IMR-90 (cell line): Measurements from ENCODE around the gene ZNF318. TPM values are rescaled to one million over a fixed set of nuclear protein-coding genes. Genes with fewer than 3 reads are reported as not detected.

ENCODE experiments used
- ATAC-seq: fragments of 200-7000 bp; cut with Tn5 transposase; 2 replicates; pipeline ENCODE4 v1.9.1; 2020; ENCODE audit warnings: low read depth, mild to moderate bottlenecking, moderate library complexity
- BruUV-seq: library from RNA; stranded (reverse); fragments of 400-500 nt; replicated peaks from 2 replicates; lab custom pipeline; 2021; lab: Mats Ljungman, UMichigan
- CTCF ChIA-PET: fragments of 300-600 bp; formaldehyde crosslinking; extraction: SDS; loops from one replicate; lab custom pipeline; 2021; ENCODE audit warnings: antibody characterized with exemption; lab: Yijun Ruan, JAX
- POLR2A ChIA-PET: fragments of 300-600 bp; sonication (Branson Sonifier 250); formaldehyde crosslinking; loops from one replicate; lab custom pipeline; 2022; ENCODE audit warnings: antibody characterized with exemption; ENCODE audit not compliant: unreplicated experiment; lab: Charles Lee
- DNase-seq: peaks from one replicate; pipeline ENCODE4 v3.0.0; 2013
- H2AFZ ChIP-seq: replicated peaks from 2 replicates; pipeline ENCODE3; 2013; ENCODE audit warnings: low read length, mild to moderate bottlenecking; ENCODE audit not compliant: poor library complexity
- H2AK5ac ChIP-seq: 2 replicates; pipeline ENCODE4 v1.6.1; 2013; ENCODE audit warnings: low read depth, low read length, inconsistent platforms
- H2AK9ac ChIP-seq: replicated peaks from 2 replicates; pipeline ENCODE3; 2013; ENCODE audit warnings: mild to moderate bottlenecking, low read depth, low read length, moderate library complexity; ENCODE audit not compliant: poor library complexity
- H2BK120ac ChIP-seq: 2 replicates; pipeline ENCODE4 v1.6.1; 2013; ENCODE audit warnings: low read depth, low read length, inconsistent platforms
- H2BK15ac ChIP-seq: 3 replicates; pipeline ENCODE4 v1.6.1; 2013; ENCODE audit warnings: low read depth, low read length, inconsistent platforms
- H2BK20ac ChIP-seq: 2 replicates; pipeline ENCODE4 v1.6.1; 2013; ENCODE audit warnings: low read depth, mild to moderate bottlenecking, inconsistent platforms, low read length, moderate library complexity
- H2BK5ac ChIP-seq: 2 replicates; pipeline ENCODE4 v1.6.1; 2013; ENCODE audit warnings: mild to moderate bottlenecking, low read depth, low read length, inconsistent platforms; ENCODE audit not compliant: poor library complexity, severe bottlenecking
- H3K14ac ChIP-seq: replicated peaks from 2 replicates; pipeline ENCODE4 v1.6.1; 2013; ENCODE audit warnings: low read depth, low read length, inconsistent platforms
- H3K18ac ChIP-seq: 2 replicates; pipeline ENCODE4 v1.6.1; 2013; ENCODE audit warnings: low read depth, low read length, control low read depth
- H3K23ac ChIP-seq: 2 replicates; pipeline ENCODE4 v1.6.1; 2013; ENCODE audit warnings: low read depth, low read length, inconsistent platforms
- H3K27ac ChIP-seq: 2 replicates; pipeline ENCODE4 v1.5.1; 2013; ENCODE audit warnings: mild to moderate bottlenecking, control low read depth, low read length; ENCODE audit not compliant: insufficient read depth
- H3K27me3 ChIP-seq: 2 replicates; pipeline ENCODE4 v1.6.1; 2013; ENCODE audit warnings: low read length; ENCODE audit not compliant: control insufficient read depth, insufficient read depth
- H3K36me3 ChIP-seq: 2 replicates; pipeline ENCODE4 v1.6.1; 2013; ENCODE audit warnings: low read length, mixed read lengths; ENCODE audit not compliant: control insufficient read depth, insufficient read depth
- H3K4ac ChIP-seq: 2 replicates; pipeline ENCODE4 v1.6.1; 2013; ENCODE audit warnings: low read depth, low read length, inconsistent platforms
- H3K4me1 ChIP-seq: 2 replicates; pipeline ENCODE4 v1.6.1; 2013; ENCODE audit warnings: low read length, mixed read lengths; ENCODE audit not compliant: control insufficient read depth, insufficient read depth
- H3K4me2 ChIP-seq: 2 replicates; pipeline ENCODE4 v1.6.1; 2013; ENCODE audit warnings: low read depth, mild to moderate bottlenecking, control low read depth, low read length, moderate library complexity
- H3K4me3 ChIP-seq: 2 replicates; pipeline ENCODE4 v1.5.1; 2013; ENCODE audit warnings: low read depth, mild to moderate bottlenecking, control low read depth, low read length, moderate library complexity; ENCODE audit not compliant: insufficient read depth
- H3K56ac ChIP-seq: 2 replicates; pipeline ENCODE4 v1.6.1; 2013; ENCODE audit warnings: low read length, inconsistent platforms; ENCODE audit not compliant: insufficient read depth; ENCODE audit errors: extremely low read depth
- H3K79me1 ChIP-seq, 2 experiments: 2 replicates each; pipeline ENCODE4 v1.6.1; 2013; ENCODE audit warnings: low read length in 2 of 2, inconsistent platforms in 1 of 2, low read depth in 1 of 2
- H3K9ac ChIP-seq: 2 replicates; pipeline ENCODE4 v1.6.1; 2013; ENCODE audit warnings: low read depth, low read length, control low read depth
- H3K9me1 ChIP-seq: 2 replicates; pipeline ENCODE4 v1.6.1; 2013; ENCODE audit warnings: low read length, inconsistent platforms; ENCODE audit not compliant: insufficient read depth
- H3K9me3 ChIP-seq: 2 replicates; pipeline ENCODE4 v1.6.1; 2013; ENCODE audit warnings: low read length; ENCODE audit not compliant: control insufficient read depth, insufficient read depth
- H4K20me1 ChIP-seq: 2 replicates; pipeline ENCODE4 v1.6.1; 2013; ENCODE audit warnings: low read length, inconsistent platforms; ENCODE audit not compliant: insufficient read depth
- H4K5ac ChIP-seq: 2 replicates; pipeline ENCODE4 v1.6.1; 2013; ENCODE audit warnings: mild to moderate bottlenecking, low read depth, low read length, control low read depth
- H4K8ac ChIP-seq, 2 experiments: 2 replicates each; pipeline ENCODE4 v1.6.1; 2013; ENCODE audit warnings: low read depth in 2 of 2, low read length in 2 of 2, control low read depth in 1 of 2, inconsistent platforms in 1 of 2
- H4K91ac ChIP-seq: 2 replicates; pipeline ENCODE4 v1.6.1; 2013; ENCODE audit warnings: low read depth, low read length, inconsistent platforms; ENCODE audit not compliant: insufficient read depth
- BHLHE40 ChIP-seq: fragments of 150-350 bp; IDR thresholded peaks from 2 replicates; pipeline ENCODE4 v1.6.1; 2016; ENCODE audit warnings: mild to moderate bottlenecking, low read depth, low read length
- CEBPB ChIP-seq: IDR thresholded peaks from 2 replicates; pipeline ENCODE4 v1.6.1; 2012; ENCODE audit warnings: low read depth, low read length, improper control_type of control experiment
- CHD1 ChIP-seq: IDR thresholded peaks from 2 replicates; pipeline ENCODE4 v1.6.1; 2012; ENCODE audit warnings: low read depth, low read length, improper control_type of control experiment
- FOS ChIP-seq: fragments of 150-350 bp; IDR thresholded peaks from 2 replicates; pipeline ENCODE4 v1.6.1; 2016; ENCODE audit warnings: low read depth, low read length
- MAFK ChIP-seq: IDR thresholded peaks from 2 replicates; pipeline ENCODE4 v1.6.1; 2012; ENCODE audit warnings: low read depth, low read length, improper control_type of control experiment
- MAZ ChIP-seq: IDR thresholded peaks from 2 replicates; pipeline ENCODE4 v1.6.1; 2012; ENCODE audit warnings: low read depth, mild to moderate bottlenecking, low read length, improper control_type of control experiment, moderate library complexity, borderline replicate concordance
- MXI1 ChIP-seq: IDR thresholded peaks from 2 replicates; pipeline ENCODE4 v1.6.1; 2012; ENCODE audit warnings: low read depth, mild to moderate bottlenecking, low read length, moderate library complexity, borderline replicate concordance
- NFE2L2 ChIP-seq: fragments of 150-350 bp; IDR thresholded peaks from 2 replicates; pipeline ENCODE4 v1.6.1; 2016; ENCODE audit warnings: low read depth, mild to moderate bottlenecking, low read length
- POLR2A ChIP-seq: IDR thresholded peaks from 2 replicates; pipeline ENCODE4 v1.6.1; 2012; ENCODE audit warnings: mild to moderate bottlenecking, low read depth, low read length
- RAD21 ChIP-seq: IDR thresholded peaks from 2 replicates; pipeline ENCODE4 v1.6.1; 2012; ENCODE audit warnings: low read length, improper control_type of control experiment
- RCOR1 ChIP-seq: IDR thresholded peaks from 2 replicates; pipeline ENCODE4 v1.6.1; 2012; ENCODE audit warnings: mild to moderate bottlenecking, low read length, improper control_type of control experiment; ENCODE audit not compliant: insufficient replicate concordance
- RFX5 ChIP-seq: IDR thresholded peaks from 2 replicates; pipeline ENCODE4 v1.8.0; 2012; ENCODE audit warnings: low read depth, mild to moderate bottlenecking, low read length, moderate library complexity
- SMC3 ChIP-seq: fragments of 150-350 bp; IDR thresholded peaks from 2 replicates; pipeline ENCODE4 v1.6.1; 2016; ENCODE audit warnings: low read depth, mild to moderate bottlenecking, antibody characterized with exemption, low read length, moderate library complexity
- WGBS, 2 experiments: methylation state at CpG; one replicate each; pipeline versions ENCODE4 v1.1.5 to v1.1.7; 2013; ENCODE audit warnings: missing lambda C conversion rate in 2 of 2; ENCODE audit not compliant: insufficient read length in 1 of 2; ENCODE audit errors: extremely low coverage in 2 of 2; 5-methylcytosine and 5-hydroxymethylcytosine counted together
- dilution Hi-C: fragments of 300-500 bp; cut with HindIII; formaldehyde crosslinking; loops from one replicate; pipeline ENCODE4 v1.14.3; 2018; ENCODE audit warnings: low sequenced_read_pairs; ENCODE audit not compliant: unreplicated experiment
- in situ Hi-C: fragments of 300-500 bp; cut with MboI; formaldehyde crosslinking; loops from 3 replicates; pipeline ENCODE4 v1.14.3; 2019; ENCODE audit warnings: low sequenced_read_pairs, inconsistent platforms, mixed read lengths
- intact Hi-C: fragments of 100-400 bp; cut with micrococcal nuclease; formaldehyde crosslinking; loops from 2 replicates; pipeline ENCODE4 v1.10.0; 2022
- polyA plus RNA-seq, 3 experiments: library from polyadenylated mRNA; depleted of rRNA; stranded (reverse); fragments of >200 nt; gene quantifications; 2 replicates each; pipeline ENCODE4 v1.2.3, GENCODE V29; 2012; ENCODE audit warnings: low replicate concordance in 1 of 3
- total RNA-seq: library from RNA; depleted of rRNA; stranded (reverse); fragments of >200 nt; gene quantifications from 2 replicates; pipeline ENCODE4 v1.2.3, GENCODE V29; 2012
- TF ChIP-seq, protein P1 (sequence below): fragments of 150-350 bp; IDR thresholded peaks from 2 replicates; pipeline ENCODE4 v1.6.1; 2016; ENCODE audit warnings: low read depth, mild to moderate bottlenecking, low read length, moderate library complexity, borderline replicate concordance
- TF ChIP-seq, protein P2 (sequence below): fragments of 150-350 bp; IDR thresholded peaks from 2 replicates; pipeline ENCODE4 v1.6.1; 2017; ENCODE audit warnings: mild to moderate bottlenecking, antibody characterized with exemption, low read length, low read depth
- TF ChIP-seq, protein P3 (sequence below): conservative IDR thresholded peaks from 2 replicates; pipeline ENCODE4 v1.5.1; 2012; ENCODE audit warnings: mild to moderate bottlenecking, low read depth, low read length, improper control_type of control experiment

Gene ZNF318
- total and polyA plus RNA-seq, 2 of the 4 experiments (the other 2 are of a cell fraction), result 5.7 to 6.6 TPM

DNA sequence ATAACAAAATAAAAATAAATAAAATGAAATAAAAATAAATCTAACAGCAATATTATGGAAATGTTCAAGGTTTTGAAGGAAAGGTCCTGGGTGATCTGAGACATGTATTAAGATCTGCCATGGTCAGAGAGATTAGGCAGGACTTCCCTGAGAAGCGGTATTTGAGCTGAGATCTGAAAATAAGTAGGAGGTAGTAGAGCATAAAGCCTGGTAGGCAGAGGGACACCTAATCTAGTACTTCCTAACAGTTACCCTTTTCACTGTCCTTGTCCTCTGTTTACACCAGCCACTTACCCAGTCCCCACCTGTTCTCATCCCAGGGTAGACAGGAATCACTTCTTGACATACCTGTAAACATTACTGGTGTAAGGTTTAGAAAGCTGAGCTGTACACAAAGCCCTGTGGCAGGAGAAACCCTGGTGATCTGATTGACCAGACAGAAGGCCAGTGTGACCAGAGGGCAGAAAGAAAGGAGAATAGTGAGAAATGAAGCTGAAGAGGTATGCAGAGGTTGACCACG lies 8.3 kb upstream of the ZNF318 start:
- no peak overlapping the region for H3K56ac ChIP-seq
- no peaks in the 10 kb centered on the region for H4K20me1 ChIP-seq
- no peak overlapping the region for H3K4me2 ChIP-seq
- peaks cover 12% of the 10 kb centered on the region for H3K27me3 ChIP-seq
- no peak overlapping the region for H2BK5ac ChIP-seq
- no peak overlapping the region for H2AK5ac ChIP-seq
- no TSS peak for BruUV-seq
- no peaks in the 10 kb centered on the region for H3K9me1 ChIP-seq
- ChIA-PET POLR2A (no interaction called here), CTCF (no interaction called here)
- WGBS, 2 experiments, result no CpG with 5 or more reads among the region's 2 CpGs
- no peak for DNase-seq
- H3K18ac ChIP-seq, result no peak overlapping the region
- H2BK20ac ChIP-seq, result no peak overlapping the region
- no peaks in the 10 kb centered on the region; the same call in 1 of the 2 replicates for H3K4me1 ChIP-seq
- H2AK9ac ChIP-seq, result no peak overlapping the region
- in situ Hi-C loops, result no loop called here
- no peak overlapping the region for H3K27ac ChIP-seq
- H2BK15ac ChIP-seq, result no peak overlapping the region
- H3K23ac ChIP-seq, result no peak overlapping the region
- no peaks in the 10 kb centered on the region for H3K36me3 ChIP-seq
- H3K4ac ChIP-seq, result no peak overlapping the region
- TF ChIP-seq MXI1 (no peak), RFX5 (no peak), NFE2L2 (no peak), FOS (no peak), RCOR1 (no peak), RAD21 (no peak), CEBPB (no peak), BHLHE40 (no peak), CHD1 (no peak), SMC3 (no peak), MAZ (no peak), MAFK (no peak), POLR2A (no peak)
- TF ChIP-seq, protein P1, sequence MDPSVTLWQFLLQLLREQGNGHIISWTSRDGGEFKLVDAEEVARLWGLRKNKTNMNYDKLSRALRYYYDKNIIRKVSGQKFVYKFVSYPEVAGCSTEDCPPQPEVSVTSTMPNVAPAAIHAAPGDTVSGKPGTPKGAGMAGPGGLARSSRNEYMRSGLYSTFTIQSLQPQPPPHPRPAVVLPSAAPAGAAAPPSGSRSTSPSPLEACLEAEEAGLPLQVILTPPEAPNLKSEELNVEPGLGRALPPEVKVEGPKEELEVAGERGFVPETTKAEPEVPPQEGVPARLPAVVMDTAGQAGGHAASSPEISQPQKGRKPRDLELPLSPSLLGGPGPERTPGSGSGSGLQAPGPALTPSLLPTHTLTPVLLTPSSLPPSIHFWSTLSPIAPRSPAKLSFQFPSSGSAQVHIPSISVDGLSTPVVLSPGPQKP, result no peak
- TF ChIP-seq, protein P2, sequence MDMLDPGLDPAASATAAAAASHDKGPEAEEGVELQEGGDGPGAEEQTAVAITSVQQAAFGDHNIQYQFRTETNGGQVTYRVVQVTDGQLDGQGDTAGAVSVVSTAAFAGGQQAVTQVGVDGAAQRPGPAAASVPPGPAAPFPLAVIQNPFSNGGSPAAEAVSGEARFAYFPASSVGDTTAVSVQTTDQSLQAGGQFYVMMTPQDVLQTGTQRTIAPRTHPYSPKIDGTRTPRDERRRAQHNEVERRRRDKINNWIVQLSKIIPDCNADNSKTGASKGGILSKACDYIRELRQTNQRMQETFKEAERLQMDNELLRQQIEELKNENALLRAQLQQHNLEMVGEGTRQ, result no peak
- TF ChIP-seq, protein P3, sequence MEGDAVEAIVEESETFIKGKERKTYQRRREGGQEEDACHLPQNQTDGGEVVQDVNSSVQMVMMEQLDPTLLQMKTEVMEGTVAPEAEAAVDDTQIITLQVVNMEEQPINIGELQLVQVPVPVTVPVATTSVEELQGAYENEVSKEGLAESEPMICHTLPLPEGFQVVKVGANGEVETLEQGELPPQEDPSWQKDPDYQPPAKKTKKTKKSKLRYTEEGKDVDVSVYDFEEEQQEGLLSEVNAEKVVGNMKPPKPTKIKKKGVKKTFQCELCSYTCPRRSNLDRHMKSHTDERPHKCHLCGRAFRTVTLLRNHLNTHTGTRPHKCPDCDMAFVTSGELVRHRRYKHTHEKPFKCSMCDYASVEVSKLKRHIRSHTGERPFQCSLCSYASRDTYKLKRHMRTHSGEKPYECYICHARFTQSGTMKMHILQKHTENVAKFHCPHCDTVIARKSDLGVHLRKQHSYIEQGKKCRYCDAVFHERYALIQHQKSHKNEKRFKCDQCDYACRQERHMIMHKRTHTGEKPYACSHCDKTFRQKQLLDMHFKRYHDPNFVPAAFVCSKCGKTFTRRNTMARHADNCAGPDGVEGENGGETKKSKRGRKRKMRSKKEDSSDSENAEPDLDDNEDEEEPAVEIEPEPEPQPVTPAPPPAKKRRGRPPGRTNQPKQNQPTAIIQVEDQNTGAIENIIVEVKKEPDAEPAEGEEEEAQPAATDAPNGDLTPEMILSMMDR, result no peak
- ATAC-seq, result no peak
- dilution Hi-C loops, result no loop called here
- H2AFZ ChIP-seq, result no peak overlapping the region
- no peak overlapping the region for H3K9ac ChIP-seq
- H4K8ac ChIP-seq, result no peak overlapping the region
- H2BK120ac ChIP-seq, result no peak overlapping the region
- H3K79me1 ChIP-seq, result no peaks in the 10 kb centered on the region
- H4K91ac ChIP-seq, result no peak overlapping the region
- intact Hi-C loops, result no loop called here
- no peaks in the 10 kb centered on the region for H3K9me3 ChIP-seq
- no peak overlapping the region for H3K4me3 ChIP-seq
- no peak overlapping the region for H3K14ac ChIP-seq
- no peak overlapping the region for H4K5ac ChIP-seq
